Measurements from ENCODE around the gene STAC3.

The STAC3 gene

DNA sequence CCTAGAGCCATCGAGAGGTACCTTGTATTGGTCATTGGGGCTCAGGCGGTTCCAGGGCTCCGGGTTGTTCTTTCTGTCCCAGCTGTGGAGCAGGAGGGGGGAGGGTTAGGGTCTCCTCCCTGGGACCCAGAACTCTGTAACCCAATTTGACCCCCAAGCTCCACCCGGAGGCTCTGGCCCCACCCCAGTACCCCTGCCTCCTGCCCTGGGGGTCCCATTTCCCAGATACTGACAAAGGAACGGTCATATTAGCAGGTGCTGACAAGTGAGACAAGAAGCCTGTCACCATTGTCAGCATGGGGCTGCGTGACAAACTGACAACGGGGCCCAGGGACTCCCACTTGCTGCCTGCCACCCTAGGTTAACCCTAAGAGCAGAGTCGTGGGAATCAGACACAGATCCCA, 15.3 kb downstream of the STAC3 start:
- no peak for DNase-seq

DNA sequence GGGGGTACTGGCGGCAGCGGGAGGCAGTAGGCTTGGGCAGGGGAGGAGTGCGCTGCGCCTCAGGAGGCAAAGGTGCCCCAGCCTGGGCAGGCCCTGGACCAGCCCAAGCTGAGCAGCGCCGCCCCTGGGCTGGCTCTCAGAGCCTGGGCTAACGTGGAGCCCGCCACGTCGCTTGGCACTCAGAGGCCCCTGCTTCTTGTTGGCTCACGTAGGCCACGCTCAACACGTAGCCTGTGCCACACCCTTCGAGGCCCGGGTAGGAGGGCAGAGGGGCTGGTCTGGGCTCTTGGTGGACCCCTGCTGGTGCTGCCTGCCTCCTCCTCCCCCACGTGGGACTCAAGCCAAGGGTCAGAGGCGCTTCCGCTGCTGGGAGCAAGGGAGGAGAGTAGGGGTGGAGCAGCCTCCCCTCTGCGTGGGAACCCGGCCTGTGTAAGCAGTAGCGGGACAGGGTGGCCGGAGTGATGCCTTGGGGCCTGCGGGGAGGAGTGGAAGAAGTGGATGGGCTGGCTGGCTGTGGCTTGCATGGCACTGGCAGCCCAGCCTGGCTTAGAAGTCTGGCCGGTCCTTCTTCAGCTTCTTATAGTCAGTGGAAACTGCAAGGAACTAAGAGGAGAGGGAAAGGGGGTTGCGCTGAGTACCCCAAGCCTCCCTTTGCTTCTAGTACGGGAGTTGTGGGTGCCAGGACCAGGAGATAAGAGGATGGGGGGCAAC, 15.8 kb downstream of the STAC3 start:
- DNase-seq: no peak

DNA sequence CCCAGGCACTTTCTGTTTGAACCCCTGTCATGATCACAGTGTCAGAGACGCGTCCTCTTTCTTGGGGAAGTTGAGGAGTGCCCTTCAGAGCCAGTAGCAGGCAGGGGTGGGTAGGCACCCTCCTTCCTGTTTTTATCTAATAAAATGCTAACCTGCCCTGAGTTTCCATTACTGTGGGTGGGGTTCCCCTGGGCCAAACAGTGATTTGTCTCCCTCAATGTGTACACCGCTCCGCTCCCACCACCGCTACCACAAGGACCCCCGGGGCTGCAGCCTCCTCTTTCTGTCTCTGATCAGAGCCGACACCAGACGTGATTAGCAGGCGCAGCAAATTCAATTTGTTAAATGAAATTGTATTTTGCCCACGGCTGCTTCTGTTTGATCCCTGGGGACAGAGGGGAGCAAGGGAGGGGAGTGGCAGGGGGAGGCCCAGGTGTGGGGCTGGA, 16.4 kb downstream of the STAC3 start:
- DNase-seq: no peak

DNA sequence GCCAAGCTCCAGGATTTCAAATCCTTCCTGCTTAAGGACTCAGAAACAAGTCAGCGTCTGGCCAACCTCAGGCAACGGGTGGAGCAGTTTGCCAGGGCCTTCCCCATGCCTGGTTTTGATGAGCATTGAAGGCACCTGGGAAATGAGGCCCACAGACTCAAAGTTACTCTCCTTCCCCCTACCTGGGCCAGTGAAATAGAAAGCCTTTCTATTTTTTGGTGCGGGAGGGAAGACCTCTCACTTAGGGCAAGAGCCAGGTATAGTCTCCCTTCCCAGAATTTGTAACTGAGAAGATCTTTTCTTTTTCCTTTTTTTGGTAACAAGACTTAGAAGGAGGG, 16.8 kb downstream of the STAC3 start:
- no peak for DNase-seq

DNA sequence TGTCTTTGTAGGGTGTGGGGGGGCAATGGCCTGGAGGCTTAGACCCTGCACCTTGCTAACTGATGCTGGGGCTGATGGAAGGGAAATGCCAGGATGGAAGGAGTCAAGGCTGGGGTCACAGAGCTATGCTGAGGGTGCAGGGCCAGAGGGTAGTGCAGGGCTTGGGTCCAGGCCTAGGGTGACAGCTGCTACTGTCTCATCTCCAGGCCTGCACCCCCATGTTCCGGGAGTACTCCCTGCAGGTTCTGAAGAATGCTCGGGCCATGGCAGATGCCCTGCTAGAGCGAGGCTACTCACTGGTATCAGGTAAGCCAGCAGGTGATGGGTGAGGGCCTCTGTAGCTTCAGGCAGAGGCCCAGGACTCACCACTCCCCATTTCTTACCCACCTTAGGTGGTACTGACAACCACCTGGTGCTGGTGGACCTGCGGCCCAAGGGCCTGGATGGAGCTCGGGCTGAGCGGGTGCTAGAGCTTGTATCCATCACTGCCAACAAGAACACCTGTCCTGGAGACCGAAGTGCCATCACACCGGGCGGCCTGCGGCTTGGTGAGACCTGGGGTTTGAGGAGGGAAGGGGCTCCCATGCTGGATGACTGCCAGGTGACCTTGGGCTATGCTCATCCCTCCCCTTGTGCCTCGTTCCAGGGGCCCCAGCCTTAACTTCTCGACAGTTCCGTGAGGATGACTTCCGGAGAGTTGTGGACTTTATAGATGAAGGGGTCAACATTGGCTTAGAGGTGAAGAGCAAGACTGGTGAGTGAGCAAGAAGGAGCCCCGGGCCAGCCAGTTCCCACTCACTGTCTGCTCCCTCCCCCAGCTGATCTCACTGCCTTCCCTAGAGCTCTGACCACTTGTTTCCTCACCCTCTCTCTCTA, 17.4 kb downstream of the STAC3 start:
- DNase-seq: no peak

DNA sequence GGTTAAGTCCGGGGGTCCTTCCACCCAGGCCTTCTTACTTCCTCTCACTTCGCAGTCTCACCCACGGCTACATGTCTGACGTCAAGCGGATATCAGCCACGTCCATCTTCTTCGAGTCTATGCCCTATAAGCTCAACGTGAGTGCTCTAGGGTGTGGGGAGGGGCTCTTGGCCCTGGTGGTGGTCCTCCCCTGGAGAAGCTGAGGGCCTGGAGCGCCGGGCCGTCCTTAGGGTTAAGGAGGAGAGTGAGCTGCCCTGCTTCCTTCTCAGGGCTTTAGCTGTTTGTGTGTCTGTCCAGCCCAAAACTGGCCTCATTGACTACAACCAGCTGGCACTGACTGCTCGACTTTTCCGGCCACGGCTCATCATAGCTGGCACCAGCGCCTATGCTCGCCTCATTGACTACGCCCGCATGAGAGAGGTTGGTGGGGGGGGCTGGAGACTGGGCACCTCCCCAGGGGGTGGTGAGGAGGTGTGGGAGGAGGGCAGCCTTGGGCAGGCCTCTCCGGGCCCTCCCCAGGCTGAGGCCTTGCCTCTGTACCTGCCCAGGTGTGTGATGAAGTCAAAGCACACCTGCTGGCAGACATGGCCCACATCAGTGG, 18.7 kb downstream of the STAC3 start:
- DNase-seq: no peak

DNA sequence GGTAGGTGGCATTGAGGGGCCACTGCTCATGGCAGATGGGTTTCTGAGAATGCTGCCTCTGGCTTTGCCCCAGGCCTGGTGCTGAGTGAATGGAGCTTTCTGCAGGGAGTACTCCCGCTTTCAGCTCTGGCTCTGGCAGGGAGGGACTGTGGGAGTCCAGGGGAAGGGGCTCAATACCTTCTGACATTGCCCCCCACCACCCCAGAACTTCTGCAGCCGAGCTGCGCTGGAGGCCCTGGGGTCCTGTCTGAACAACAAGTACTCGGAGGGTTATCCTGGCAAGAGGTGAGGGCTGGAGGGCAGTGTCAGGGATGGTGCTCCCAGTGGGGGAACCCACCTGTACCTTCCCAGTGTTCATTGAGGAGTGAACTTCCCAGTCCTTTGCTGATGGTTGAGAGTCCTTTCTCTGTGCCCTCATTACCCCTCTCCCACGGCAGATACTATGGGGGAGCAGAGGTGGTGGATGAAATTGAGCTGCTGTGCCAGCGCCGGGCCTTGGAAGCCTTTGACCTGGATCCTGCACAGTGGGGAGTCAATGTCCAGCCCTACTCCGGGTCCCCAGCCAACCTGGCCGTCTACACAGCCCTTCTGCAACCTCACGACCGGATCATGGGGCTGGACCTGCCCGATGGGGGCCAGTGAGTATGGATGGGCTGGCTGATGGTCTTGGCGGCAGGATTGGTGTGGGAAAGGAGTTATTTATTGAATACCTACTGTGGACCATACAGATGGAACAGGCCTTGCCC, 19.5 kb downstream of the STAC3 start:
- no peak for DNase-seq

DNA sequence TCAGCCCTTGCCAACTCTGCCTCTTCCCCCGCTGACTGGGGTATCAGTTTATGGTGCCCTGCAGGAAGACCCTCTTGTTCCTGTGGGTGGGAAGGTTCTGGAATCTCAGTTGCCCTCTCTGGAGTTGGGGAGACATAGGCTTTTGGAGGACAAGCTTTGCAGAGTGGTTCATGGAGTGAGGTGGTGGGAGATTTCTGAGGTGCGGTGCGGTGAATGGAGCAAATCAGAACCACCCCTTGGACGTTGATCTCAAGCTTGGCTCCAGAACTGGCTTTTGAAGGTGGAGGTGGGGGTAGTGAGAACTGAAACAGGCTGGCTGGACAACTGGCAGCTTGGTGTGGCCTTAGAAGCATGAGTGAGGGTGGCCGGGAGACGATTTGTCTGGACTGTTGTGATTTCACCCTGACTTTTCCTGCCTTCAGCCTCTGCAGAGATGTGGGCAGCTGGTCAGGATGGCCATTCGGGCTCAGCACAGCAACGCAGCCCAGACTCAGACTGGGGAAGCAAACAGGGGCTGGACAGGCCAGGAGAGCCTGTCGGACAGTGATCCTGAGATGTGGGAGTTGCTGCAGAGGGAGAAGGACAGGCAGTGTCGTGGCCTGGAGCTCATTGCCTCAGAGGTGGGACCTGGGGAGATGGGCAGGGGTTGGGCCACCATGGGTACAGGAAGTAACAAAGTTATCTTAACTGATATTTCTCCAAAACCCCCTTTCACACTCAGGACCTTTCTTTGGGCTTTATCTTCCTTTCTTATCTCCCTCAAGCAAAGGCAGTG, 20.4 kb downstream of the STAC3 start:
- DNase-seq: no peak

DNA sequence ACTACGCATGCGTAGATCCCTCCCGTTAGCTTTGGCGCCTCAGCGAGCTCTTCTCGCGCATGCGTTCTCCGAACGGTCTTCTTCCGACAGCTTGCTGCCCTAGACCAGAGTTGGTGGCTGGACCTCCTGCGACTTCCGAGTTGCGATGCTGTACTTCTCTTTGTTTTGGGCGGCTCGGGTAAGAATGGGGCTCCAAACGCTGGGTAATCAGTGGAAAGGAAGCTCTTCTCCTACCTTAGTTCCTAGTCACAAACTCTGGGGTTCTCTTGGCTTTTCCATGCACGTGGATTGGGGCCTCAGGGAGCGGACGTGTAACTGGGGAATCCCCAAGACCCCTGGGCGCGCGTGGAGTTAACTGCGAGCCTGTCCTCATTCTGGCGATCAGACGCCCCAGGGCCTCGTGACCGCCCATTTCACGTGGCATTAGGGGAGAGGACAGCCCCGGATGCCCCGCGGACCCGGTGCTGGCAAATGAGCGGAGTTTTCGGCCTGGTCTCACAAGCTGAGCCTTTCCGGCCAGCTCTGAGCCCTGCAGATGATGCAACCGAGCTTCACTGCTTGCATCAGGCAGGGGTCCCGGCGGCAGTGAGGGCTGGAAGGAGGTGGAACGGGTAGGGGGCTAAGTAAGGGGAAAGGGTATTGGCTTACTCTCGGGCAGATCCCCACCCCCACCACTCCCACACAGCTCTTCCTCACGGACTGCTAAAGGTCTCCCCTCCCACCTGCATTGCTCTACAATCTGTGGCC, 21.2 kb downstream of the STAC3 start, which contains the start of gene SHMT2:
Gene SHMT2 (plus strand): TSS at position 78 of the 747 bp plus-strand sequence. CDS start 68 bp downstream, at position 146.
- DNase-seq: peak in 1 of 2 experiments; percentile 88

DNA sequence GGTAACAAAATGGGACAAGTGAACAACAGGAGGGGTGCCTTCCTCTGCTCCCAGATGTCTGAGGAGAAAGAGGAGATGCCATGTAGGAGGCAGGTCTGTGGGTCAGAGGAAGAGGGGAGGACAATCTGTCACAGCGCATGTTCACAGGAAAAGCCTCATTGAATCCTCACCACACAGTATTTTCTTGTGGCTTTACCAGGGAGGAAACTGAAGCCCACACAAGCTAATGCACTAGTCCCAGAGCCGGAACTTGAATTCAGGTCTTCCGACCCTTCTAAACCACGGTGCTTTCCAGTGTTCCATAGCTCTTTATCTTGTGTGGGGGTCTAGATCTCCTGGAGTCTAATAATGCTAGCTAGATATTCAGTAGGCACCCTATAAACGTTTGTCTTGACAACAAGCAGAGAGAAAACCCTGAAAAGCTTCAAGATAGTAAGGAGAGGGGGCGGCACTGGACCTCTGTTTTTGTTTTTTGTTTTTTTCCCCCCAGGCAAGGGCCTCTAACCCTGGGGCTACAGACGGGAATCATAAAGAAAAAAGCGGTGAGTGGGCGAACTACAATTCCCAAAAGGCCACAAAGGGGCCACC, 21.8 kb downstream of the STAC3 start:
- no peak for DNase-seq

DNA sequence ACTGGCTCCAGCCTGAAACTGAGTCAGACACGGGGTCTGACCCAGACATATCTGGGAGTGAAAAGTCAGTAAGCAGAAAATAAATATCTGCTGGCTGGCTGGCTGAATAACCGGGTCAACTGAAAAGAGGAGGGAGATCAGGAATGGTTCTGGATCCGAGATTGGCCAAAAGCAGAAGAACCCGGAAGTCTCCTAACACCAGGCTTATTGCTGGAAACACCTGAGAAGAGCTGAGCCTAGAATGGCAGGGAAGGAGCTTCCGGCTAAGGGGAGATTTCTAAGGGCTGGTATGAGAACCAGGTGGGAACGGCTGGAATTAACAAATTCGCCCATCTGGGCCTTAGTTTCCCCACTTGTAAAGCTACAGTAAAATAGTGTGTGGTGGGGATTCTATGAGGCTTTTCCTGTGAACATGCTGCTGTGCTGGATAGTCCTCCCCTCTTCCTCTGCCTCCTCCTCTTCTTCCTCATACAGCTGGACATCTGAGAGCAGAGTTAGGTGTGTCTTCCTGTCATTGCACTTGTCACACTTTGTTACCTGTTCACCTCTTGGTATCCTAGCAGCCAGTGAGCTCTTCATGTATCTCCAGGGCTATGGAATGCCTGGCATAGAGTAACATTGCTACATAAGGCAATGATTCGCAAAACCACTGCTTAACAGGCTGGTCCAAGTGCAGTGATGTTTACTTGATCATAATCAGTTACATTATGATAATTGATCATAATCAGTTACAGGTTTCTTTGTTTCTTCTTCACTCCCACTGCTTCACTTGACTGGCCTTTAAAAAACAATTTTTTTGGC, 23.5 kb downstream of the STAC3 start:
- DNase-seq: no peak

DNA sequence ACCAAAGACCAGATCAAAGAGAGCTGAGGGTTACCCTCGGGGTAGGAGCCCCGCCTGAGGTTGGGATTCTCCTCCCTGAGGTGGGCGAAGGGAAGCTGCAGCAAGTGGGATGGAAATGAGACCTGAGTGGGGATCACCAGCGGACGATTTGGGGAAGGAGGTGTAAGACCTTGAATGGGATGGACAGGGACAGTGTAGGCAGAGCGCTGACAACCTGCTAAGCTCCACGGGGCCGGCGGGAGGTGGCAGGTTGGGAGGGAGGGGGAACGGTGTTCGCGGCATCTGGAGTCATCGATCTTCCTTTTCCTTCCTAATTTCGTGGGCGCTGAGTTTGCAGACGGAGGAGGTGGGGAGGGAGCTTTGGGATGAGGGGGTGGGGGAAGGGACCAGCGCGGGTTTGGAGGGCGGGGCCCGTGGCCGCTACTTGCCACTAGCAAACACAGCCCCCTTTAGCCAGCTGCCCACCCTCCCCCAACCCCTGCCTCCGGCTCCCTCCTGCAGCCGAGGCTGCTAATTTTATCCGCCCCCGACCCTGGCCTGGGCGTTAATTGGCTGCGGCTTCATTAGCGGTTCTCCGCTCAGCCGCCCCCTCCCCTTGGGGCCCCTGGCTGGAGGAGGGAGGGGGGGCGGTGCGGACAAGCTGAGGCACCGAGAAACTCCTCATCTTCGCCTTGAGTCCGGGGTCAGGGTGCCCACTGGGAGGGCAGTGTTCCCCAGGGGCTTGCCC, 24.2 kb downstream of the STAC3 start:
- DNase-seq: no peak

DNA sequence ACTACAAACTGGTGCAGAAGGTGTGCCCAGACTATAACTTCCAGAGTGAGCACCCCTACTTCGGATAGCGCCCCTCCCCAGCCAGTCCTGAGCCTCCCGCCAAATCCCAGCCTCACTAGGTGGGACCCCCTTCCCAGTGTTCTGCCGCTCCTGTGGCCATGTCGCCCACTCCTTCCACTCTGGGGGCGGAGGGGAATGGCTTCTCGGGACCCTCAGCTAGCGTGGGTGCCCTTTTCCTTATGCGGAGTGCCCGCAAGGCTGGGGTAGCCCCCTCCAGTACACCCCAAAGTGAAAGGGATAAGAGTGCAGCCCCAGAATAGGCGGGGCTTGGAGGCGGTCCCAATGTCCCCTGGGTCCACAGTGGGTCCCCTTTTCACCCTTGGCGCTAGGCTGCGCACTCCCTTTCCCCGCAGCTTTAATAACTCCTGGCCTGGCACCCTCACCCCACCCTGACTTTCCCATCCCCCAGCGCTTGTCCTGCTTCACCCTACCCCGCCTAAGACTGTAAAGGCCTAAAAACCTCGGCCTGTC, 25.2 kb downstream of the STAC3 start:
- DNase-seq: no peak

DNA sequence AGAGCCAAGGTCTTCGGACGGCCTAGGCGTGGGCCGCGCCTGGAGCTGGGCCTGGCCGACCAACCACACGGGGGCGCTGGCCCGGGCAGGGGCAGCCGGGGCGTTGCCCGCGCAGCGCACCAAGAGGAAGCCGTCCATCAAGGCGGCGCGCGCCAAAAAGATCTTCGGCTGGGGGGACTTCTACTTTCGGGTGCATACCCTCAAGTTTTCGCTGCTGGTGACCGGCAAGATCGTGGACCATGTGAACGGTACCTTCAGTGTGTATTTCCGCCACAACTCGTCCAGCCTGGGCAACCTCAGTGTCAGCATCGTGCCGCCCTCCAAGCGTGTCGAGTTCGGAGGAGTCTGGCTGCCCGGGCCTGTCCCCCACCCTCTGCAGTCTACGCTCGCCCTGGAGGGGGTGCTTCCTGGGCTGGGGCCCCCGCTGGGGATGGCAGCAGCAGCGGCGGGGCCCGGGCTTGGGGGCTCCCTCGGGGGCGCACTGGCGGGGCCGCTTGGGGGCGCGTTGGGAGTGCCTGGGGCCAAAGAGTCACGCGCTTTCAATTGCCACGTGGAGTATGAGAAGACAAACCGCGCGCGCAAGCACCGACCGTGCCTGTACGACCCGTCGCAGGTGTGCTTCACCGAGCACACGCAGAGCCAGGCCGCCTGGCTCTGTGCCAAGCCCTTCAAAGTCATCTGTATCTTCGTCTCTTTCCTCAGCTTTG, 25.9 kb downstream of the STAC3 start:
- no peak for DNase-seq

DNA sequence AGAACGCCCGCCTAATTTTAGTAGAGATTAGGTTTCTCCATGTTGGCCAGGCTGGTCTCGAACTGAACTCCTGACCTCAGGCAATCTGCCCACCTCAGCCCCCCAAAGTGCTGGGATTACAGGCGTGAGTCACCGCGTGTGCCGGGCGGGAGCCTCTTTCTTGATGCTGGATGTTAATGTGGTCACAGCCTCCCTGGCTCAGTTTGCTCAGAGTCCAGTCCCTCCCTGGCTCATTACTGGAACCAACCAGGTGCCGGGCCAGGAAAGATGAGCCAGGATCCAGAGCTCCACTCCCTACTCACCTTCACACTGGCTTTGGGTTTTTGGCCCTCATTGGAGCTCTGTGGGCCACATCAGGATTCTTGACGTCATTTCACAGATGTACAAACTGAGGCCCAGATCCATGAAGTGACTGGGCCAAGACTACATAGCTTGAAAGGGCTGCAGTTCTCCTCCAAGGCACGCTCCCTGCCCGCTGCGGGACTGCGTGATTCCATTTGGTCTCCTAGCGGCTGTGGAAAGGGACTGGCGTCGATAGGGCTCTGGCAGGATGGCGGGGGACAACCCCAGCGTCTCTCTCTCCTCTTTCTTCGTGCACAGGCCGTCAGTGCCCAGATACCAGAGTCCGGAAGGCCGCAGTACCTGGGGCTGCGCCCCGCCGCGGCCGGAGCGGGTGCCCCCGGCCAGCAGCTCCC, 26.6 kb downstream of the STAC3 start:
- DNase-seq: no peak

DNA sequence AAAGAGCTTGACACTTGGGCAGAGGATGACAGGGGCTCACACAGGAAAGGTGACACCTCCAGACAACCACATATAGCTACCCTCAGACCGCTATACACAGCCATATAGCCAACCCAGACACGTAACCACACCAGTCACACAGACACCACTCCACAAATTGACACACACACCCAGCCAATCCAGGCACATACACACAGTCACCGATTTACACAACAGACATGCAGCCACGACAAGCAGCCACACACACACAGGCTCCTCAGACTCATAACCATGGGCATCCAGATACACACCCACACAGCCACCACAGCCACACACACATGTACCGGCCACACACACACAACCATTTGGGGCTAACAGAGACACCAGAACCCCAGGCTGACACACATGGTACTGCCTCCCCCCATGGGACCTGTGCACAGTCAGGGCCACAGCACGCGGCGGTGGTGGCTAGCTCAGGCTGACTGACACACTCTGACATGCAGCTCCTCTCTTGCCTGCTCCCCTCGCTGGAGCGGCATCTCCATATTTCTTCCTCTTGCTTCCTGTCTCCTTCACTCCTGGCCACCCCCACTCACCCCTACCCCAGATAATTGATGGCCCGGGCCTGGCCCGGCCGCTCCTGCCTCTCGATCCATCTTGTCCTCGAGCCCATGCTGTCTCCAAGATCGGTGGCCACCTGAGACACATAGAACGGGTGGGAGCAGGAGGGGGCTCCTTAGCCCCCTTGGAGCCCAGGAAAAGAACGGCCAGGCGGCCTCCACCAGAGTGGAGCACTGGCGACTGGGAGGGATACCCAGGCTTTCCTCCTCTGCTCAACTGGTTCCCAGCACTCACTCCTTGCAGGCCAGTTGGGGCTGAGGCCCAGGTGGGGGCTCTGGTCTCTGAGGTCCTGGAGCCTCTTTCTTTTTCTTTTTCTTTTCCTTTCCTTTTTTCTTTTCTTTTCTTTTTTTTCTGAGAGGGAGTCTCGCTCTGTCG, 27.5 kb downstream of the STAC3 start:
- no peak for DNase-seq
